Activated CD8-positive, alpha-beta T cell treated with anti-CD3 and anti-CD28 coated beads for 36 hours (primary cell): ENCODE measurements around the gene CTCF. TPM values are rescaled to one million over a fixed set of nuclear protein-coding genes. Genes with fewer than 3 reads are reported as not detected.
A peak's percentile ranks its signal among the peaks of the same experiment; 100 is the strongest.

Experiments used
- ATAC-seq: fragments of 200-7000 bp; cut with Tn5 transposase; one replicate; pipeline ENCODE4 v1.10.0; 2021; ENCODE audit warnings: mild to moderate bottlenecking, moderate library complexity
- CTCF ChIA-PET: fragments of 350-600 bp; sonication (Branson Sonifier 250); formaldehyde crosslinking; loops from one replicate; lab custom pipeline; 2021; ENCODE audit warnings: antibody characterized with exemption; lab: Charles Lee
- POLR2A ChIA-PET: fragments of 350-600 bp; sonication (Branson Sonifier 250); formaldehyde crosslinking; loops from one replicate; lab custom pipeline; 2021; ENCODE audit warnings: antibody characterized with exemption; lab: Charles Lee
- DNase-seq: peaks from one replicate; pipeline ENCODE4 v3.0.0-alpha.2; 2020
- H3K27ac Mint-ChIP-seq: one replicate; pipeline ENCODE4 v1.8.0; 2021; ENCODE audit warnings: mild to moderate bottlenecking, mixed read lengths
- H3K27me3 Mint-ChIP-seq: one replicate; pipeline ENCODE4 v1.8.0; 2021; ENCODE audit warnings: mixed read lengths
- H3K36me3 Mint-ChIP-seq: one replicate; pipeline ENCODE4 v1.8.0; 2021; ENCODE audit warnings: low read depth, mixed read lengths
- H3K4me1 Mint-ChIP-seq: one replicate; pipeline ENCODE4 v1.8.0; 2021; ENCODE audit warnings: low read depth, mixed read lengths
- H3K4me3 Mint-ChIP-seq: one replicate; pipeline ENCODE4 v1.8.0; 2021; ENCODE audit warnings: mild to moderate bottlenecking, moderate library complexity, mixed read lengths
- H3K9me3 Mint-ChIP-seq: one replicate; pipeline ENCODE4 v1.8.0; 2021; ENCODE audit warnings: mixed read lengths
- CTCF ChIP-seq: fragments of 200-600 bp; IDR thresholded peaks from one replicate; pipeline ENCODE4 v1.8.0; 2022; ENCODE audit warnings: antibody characterized with exemption, mild to moderate bottlenecking
- intact Hi-C: fragments of 100-400 bp; cut with micrococcal nuclease; formaldehyde crosslinking; loops from one replicate; pipeline ENCODE4 v1.10.0; 2022
- total RNA-seq, 2 experiments: library from RNA; stranded (reverse); gene quantifications; one replicate each; pipeline ENCODE4 v1.2.3, GENCODE V29; 2021

The CTCF gene
- total RNA-seq, 2 experiments from 2014 or later: 47.4 to 50.6 TPM

GRCh38 chr16:67651039-67651438 lies 88.7 kb downstream of the CTCF start:
- DNase-seq: no peak
- H3K4me1 Mint-ChIP-seq: peaks cover 11% of the 10 kb centered on the region
- peaks cover 43% of the 10 kb centered on the region for H3K36me3 Mint-ChIP-seq
- H3K27me3 Mint-ChIP-seq: no peaks in the 10 kb centered on the region
- ChIA-PET CTCF (interaction anchor here (0.9 to 1.9 kb wide), 4 partner anchors 12 to 170 kb away, joined by 3 to 5 read pairs (median 4); partner anchors contain the start of gene ATP6V0D1), POLR2A (interaction anchor here (1.6 to 9.2 kb wide), 3 partner anchors 9 to 12 kb away, joined by 4 to 100 read pairs (median 13); partner anchors contain the start of genes ACD and PARD6A)
- H3K4me3 Mint-ChIP-seq: no peak overlapping the region
- intact Hi-C loops: no loop called here
- peak overlapping the region; percentile 11 for H3K27ac Mint-ChIP-seq
- no peak for ATAC-seq
- no peaks in the 10 kb centered on the region for H3K9me3 Mint-ChIP-seq
- no peak for TF ChIP-seq CTCF

DNA sequence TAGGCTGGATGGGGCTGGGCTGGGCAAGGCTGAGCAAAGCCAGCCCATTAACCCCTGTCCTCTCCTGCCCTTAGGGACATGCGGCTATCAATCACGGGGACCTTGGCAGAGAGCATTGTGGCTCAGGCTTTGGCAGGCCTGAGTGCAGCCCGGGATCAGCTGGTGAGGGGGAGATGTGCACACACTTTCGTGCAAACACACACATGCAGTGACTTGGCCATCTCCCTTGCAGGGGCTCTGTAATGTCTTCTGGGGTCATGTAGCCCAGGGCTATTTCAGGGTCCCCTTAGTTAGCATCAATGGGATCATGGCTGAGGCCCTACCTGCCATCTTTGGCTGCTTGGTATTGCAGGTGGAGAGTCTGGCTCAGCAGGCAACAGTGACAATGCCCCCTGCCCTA lies 89.5 kb downstream of the CTCF start:
- ChIA-PET CTCF (interaction anchor here (0.9 to 1.9 kb wide), 3 partner anchors 11 to 171 kb away, joined by 3 to 5 read pairs (median 4); partner anchors contain the start of gene ATP6V0D1), POLR2A (interaction anchor here (1.2 to 9.2 kb wide), 3 partner anchors 8 to 13 kb away, joined by 3 to 100 read pairs (median 13); partner anchors contain the start of genes ACD and PARD6A)
- peaks cover 6% of the 10 kb centered on the region for H3K4me1 Mint-ChIP-seq
- H3K4me3 Mint-ChIP-seq: no peak overlapping the region
- ATAC-seq (no peak), DNase-seq (no peak)
- intact Hi-C loops: no loop called here
- no peak for TF ChIP-seq CTCF
- peak overlapping the region; percentile 57 for H3K27ac Mint-ChIP-seq
- H3K36me3 Mint-ChIP-seq: peaks cover 42% of the 10 kb centered on the region
- H3K27me3 Mint-ChIP-seq: no peaks in the 10 kb centered on the region
- no peaks in the 10 kb centered on the region for H3K9me3 Mint-ChIP-seq

DNA sequence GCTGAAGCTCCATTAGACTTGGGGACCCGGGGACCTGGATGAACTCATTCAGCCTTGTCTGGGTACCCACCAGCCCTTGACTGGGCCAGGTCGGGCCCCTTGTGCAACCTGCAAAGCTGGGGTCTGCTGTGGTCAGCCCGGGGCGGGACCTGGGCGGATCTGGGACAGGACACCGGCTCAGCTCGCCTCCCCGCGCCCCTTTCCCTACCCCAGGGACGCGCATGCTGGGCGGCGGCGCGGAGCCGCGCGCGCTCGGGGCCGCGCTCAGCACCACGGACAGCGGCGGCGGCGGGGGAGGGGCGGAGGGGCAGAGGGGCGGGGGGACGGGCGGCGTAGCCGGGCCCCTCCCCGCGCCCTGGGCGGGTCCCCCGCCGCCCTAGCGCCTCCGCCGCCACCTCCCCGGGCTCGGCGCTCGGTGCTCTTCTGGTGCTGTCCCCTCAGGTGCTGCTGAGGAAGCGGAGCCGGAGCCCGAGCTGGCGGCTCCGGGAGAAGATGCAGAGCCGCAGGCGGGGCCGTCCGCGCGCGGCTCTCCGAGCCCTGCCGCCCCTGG lies 90.3 kb downstream of the CTCF start:
- Mint-ChIP-seq H3K4me3 (no peak overlapping the region), H3K36me3 (peaks cover 39% of the 10 kb centered on the region), H3K27me3 (no peaks in the 10 kb centered on the region), H3K27ac (no peak overlapping the region), H3K9me3 (no peaks in the 10 kb centered on the region), H3K4me1 (peaks cover 2% of the 10 kb centered on the region)
- CTCF ChIA-PET: interaction anchor here (1.9 kb wide), 1 partner anchor 10 kb away, joined by 5 read pairs; no protein-coding TSS in a partner anchor
- no peak for TF ChIP-seq CTCF
- intact Hi-C loops: no loop called here
- DNase-seq (no peak), ATAC-seq (no peak)
- POLR2A ChIA-PET: interaction anchor here (1.2 to 9.2 kb wide), 2 partner anchors 7 to 13 kb away, joined by 3 to 100 read pairs; partner anchors contain the start of genes ACD and PARD6A

DNA sequence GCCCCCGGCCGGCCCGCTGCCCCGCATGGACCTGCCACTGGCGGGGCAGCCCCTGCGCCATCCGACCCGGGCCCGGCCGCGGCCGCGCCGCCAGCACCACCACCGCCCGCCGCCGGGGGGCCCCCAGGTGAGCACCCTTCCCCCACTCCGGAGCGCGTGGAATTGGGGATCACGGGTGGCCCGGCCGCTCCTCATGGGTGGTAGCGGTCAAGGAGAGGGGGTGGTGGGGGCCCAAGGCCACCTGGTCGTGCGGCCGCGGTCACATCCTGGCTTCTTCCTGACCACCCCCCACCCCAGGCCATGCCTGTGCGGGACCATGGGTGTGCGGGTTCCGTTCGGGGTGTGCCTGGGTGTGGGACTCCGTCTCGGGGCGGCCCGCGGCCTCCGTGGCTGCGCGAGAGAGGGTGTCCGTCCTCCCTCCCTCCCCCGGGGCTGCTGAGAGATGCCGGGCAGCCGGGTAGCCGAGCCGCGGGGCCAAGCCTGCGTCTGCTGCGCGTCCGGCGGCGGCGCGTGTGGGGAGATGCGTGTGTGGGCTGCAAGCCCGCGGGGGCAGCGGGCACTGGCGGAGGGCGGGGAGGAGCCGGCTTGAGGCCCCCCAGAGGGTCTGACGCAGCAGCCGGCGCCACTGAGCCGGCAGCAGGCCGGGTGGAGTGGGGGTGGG lies 90.9 kb downstream of the CTCF start:
- CTCF ChIA-PET: interaction anchor here (1.0 to 1.9 kb wide), 3 partner anchors 8 to 10 kb away, joined by 3 to 5 read pairs (median 4); partner anchors contain the start of gene CARMIL2

More for the DNA sequence above, 90.9 kb downstream of the CTCF start:
- H3K4me1 Mint-ChIP-seq: peaks cover 5% of the 10 kb centered on the region
- H3K9me3 Mint-ChIP-seq: no peaks in the 10 kb centered on the region
- ATAC-seq (no peak), DNase-seq (no peak)
- H3K27ac Mint-ChIP-seq: no peak overlapping the region
- POLR2A ChIA-PET: interaction anchor here (1.2 kb wide), 1 partner anchor 12 kb away, joined by 3 read pairs; no protein-coding TSS in a partner anchor
- H3K27me3 Mint-ChIP-seq: no peaks in the 10 kb centered on the region
- H3K4me3 Mint-ChIP-seq: no peak overlapping the region
- peaks cover 41% of the 10 kb centered on the region for H3K36me3 Mint-ChIP-seq
- TF ChIP-seq CTCF: no peak
- intact Hi-C loops: no loop called here
